ENCODE results near the gene DENND2D.

GRCh38 chr1:111212634-111213335 is 12.3 kb upstream of the DENND2D start:
- no peak for TF ChIP-seq POLR2A (IDR thresholded peaks at IDR 0.05)
- TF ChIP-seq, protein P1, sequence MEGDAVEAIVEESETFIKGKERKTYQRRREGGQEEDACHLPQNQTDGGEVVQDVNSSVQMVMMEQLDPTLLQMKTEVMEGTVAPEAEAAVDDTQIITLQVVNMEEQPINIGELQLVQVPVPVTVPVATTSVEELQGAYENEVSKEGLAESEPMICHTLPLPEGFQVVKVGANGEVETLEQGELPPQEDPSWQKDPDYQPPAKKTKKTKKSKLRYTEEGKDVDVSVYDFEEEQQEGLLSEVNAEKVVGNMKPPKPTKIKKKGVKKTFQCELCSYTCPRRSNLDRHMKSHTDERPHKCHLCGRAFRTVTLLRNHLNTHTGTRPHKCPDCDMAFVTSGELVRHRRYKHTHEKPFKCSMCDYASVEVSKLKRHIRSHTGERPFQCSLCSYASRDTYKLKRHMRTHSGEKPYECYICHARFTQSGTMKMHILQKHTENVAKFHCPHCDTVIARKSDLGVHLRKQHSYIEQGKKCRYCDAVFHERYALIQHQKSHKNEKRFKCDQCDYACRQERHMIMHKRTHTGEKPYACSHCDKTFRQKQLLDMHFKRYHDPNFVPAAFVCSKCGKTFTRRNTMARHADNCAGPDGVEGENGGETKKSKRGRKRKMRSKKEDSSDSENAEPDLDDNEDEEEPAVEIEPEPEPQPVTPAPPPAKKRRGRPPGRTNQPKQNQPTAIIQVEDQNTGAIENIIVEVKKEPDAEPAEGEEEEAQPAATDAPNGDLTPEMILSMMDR (IDR thresholded peaks at IDR 0.05), result no peak
